ENCODE measurements around the gene GSAP. TPM values are rescaled to one million over a fixed set of nuclear protein-coding genes. Genes with fewer than 3 reads are reported as not detected.

GSAP gene
- total and polyA plus RNA-seq, 9 of the 15 experiments (the other 6 are each of a cell fraction or from before 2014, with no cell fraction given): 0.13 TPM; not detected in 8

DNA sequence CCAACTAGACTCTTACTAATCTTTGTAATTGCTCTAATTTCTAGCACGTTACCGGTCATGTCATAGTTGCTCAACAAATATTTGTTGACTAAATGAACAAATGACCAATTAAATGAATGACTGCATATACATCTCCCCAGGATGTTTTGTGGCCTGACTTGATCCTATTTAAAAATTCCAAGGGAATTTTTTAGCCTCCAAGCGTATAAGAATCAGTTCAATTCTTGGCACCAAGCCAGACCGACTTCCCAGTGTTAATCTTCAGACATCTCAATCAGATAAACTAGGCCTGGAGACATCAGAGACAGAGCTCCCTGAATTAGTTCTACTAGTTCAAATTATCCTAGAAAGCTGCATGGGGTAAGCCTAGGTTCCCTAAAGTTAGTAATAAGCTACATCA, 96.0 kb downstream of the GSAP start:
- DNase-seq (ENCODE audit: extremely low read depth in 1 of 4, low spot score in 3 of 4) (no peak), ATAC-seq (no peak), FAIRE-seq (no peak)
- POLR2A ChIA-PET: interaction anchor here (0.5 to 0.6 kb wide), 2 partner anchors 12 to 158 kb away, joined by 3 read pairs; no protein-coding TSS in a partner anchor
- H2AFZ ChIP-seq (ENCODE audit: low read depth, low read length): no peak overlapping the region
- intact Hi-C loops (cut with micrococcal nuclease) (no loop called here), in situ Hi-C loops (cut with MboI) (no loop called here)
- TF ChIP-seq, protein P1, sequence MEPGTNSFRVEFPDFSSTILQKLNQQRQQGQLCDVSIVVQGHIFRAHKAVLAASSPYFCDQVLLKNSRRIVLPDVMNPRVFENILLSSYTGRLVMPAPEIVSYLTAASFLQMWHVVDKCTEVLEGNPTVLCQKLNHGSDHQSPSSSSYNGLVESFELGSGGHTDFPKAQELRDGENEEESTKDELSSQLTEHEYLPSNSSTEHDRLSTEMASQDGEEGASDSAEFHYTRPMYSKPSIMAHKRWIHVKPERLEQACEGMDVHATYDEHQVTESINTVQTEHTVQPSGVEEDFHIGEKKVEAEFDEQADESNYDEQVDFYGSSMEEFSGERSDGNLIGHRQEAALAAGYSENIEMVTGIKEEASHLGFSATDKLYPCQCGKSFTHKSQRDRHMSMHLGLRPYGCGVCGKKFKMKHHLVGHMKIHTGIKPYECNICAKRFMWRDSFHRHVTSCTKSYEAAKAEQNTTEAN (CRISPR knock-in tag; IDR thresholded peaks at IDR 0.05): no peak
- TF ChIP-seq NFIC (IDR thresholded peaks at IDR 0.05) (peak; percentile 88), WHSC1 (IDR thresholded peaks at IDR 0.05; ENCODE audit: low read length) (no peak), TAF1 (IDR thresholded peaks at IDR 0.05; ENCODE audit: control insufficient read depth, extremely low read depth, insufficient read depth, low read length, severe bottlenecking) (no peak), BCL6 (CRISPR knock-in tag; IDR thresholded peaks at IDR 0.05) (no peak), RBM17 (IDR thresholded peaks at IDR 0.05; ENCODE audit: borderline replicate concordance, low read depth, low read length) (no peak), NFIX (CRISPR knock-in tag; IDR thresholded peaks at IDR 0.05; ENCODE audit: low read depth) (peak; percentile 78)
- under 1% methylated on average over 4 of the region's 4 CpGs for WGBS (ENCODE audit: insufficient coverage, low coverage, missing lambda C conversion rate)
- H3K9me1 ChIP-seq (ENCODE audit: control insufficient read depth, insufficient read depth, low read length): no peaks in the 10 kb centered on the region
- CTCF ChIA-PET (ENCODE audit: low intra/inter-chr PET ratio): no interaction called here
- no peak overlapping the region for H3K4me3 ChIP-seq
- no peaks in the 10 kb centered on the region for H3K27me3 ChIP-seq (ENCODE audit: control insufficient read depth in 2 of 2, insufficient read depth in 2 of 2, low read length in 2 of 2)
- H3K9me3 ChIP-seq (replicated peaks; ENCODE audit: control insufficient read depth, insufficient read depth, low read depth, low read length): no peaks in the 10 kb centered on the region
- no peaks in the 10 kb centered on the region for H3K36me3 ChIP-seq (ENCODE audit: control insufficient read depth, insufficient read depth, low read length)
- H3K27ac ChIP-seq (ENCODE audit: extremely low read depth, low read depth, low read length): no peak overlapping the region
- no peaks in the 10 kb centered on the region for H3K4me1 ChIP-seq (replicated peaks in 1 of 2; ENCODE audit: control insufficient read depth in 2 of 2, insufficient read depth in 2 of 2, low read length in 2 of 2)
- no TSS peak for BruUV-seq (replicated peaks)
- H3K9ac ChIP-seq (ENCODE audit: insufficient read depth in 1 of 2, low read depth in 2 of 2, low read length in 2 of 2): no peak overlapping the region
- no peaks in the 10 kb centered on the region for H4K20me1 ChIP-seq (replicated peaks; ENCODE audit: control insufficient read depth, insufficient read depth, low read length)
- H3K4me2 ChIP-seq (ENCODE audit: insufficient read depth, low read length): no peak overlapping the region
- no peaks in the 10 kb centered on the region for H3K79me2 ChIP-seq (ENCODE audit: control insufficient read depth, insufficient read depth, low read length)
